ENCODE measurements around the gene SPOP. TPM values are rescaled to one million over a fixed set of nuclear protein-coding genes. Genes with fewer than 3 reads are reported as not detected.

Gene SPOP
- total RNA-seq, 4 donors from 2014 or later, result 18.1 to 67.5 (median 36.5) TPM

- no peaks in the 10 kb centered on the region for H3K27me3 ChIP-seq
- 31 to 38% methylated on average over 1 of the region's 1 CpG for WGBS, 2 donors
- intact Hi-C loops (cut with DNase I), result loop anchor here (10.0 kb wide), 1 partner anchor 62 kb away; the partner anchor contains the start of gene SPOP
- no peaks in the 10 kb centered on the region for H3K9me3 ChIP-seq
- no peak for DNase-seq
- no peak overlapping the region for H3K27ac ChIP-seq
- H3K4me3 ChIP-seq, result no peak overlapping the region
- H3K36me3 ChIP-seq, result peaks cover 10 to 88% (median 17%) of the 10 kb centered on the region in 3 donors
- peaks cover 0 to 48% (median 24%) of the 10 kb centered on the region in 3 donors for H3K4me1 ChIP-seq
- TF ChIP-seq POLR2A (IDR thresholded peaks at IDR 0.05), result no peak
- TF ChIP-seq CTCF (IDR thresholded peaks at IDR 0.05), result no peak
Measured at GRCh38 chr17:49612726-49613125, 65.2 kb downstream of the SPOP start.

GRCh38 chr17:49610883-49611584 lies 66.9 kb downstream of the SPOP start:
- H3K9me3 ChIP-seq, result no peaks in the 10 kb centered on the region
- H3K27me3 ChIP-seq, result no peaks in the 10 kb centered on the region
- peaks cover 0 to 31% (median 7%) of the 10 kb centered on the region in 3 donors for H3K4me1 ChIP-seq
- 55 to 64% methylated on average over 5 of the region's 5 CpGs for WGBS, 2 donors
- intact Hi-C loops (cut with DNase I), result loop anchor here (10.0 kb wide), 1 partner anchor 64 kb away; the partner anchor contains the start of gene SPOP
- H3K27ac ChIP-seq, result peak overlapping the region in 2 of 4 donors; percentile 37 to 44
- no peak for DNase-seq
- H3K4me3 ChIP-seq, result no peak overlapping the region
- peaks cover 10 to 88% (median 24%) of the 10 kb centered on the region in 3 donors for H3K36me3 ChIP-seq
- TF ChIP-seq CTCF (IDR thresholded peaks at IDR 0.05), result no peak
- TF ChIP-seq POLR2A (IDR thresholded peaks at IDR 0.05), result no peak

- no peak for TF ChIP-seq POLR2A (IDR thresholded peaks at IDR 0.05)
- TF ChIP-seq CTCF (IDR thresholded peaks at IDR 0.05), result no peak
- H3K27me3 ChIP-seq, result no peaks in the 10 kb centered on the region
- DNase-seq, result no peak
- peaks cover 0 to 18% (median 3%) of the 10 kb centered on the region in 3 donors for H3K4me1 ChIP-seq
- no peak overlapping the region for H3K4me3 ChIP-seq
- 89 to 93% methylated on average over 5 to 7 of the region's 7 CpGs for WGBS, 2 donors
- intact Hi-C loops (cut with DNase I), result no loop called here
- peak overlapping the region in 1 of 4 donors; percentile 49 for H3K27ac ChIP-seq
- peaks cover 10 to 100% (median 31%) of the 10 kb centered on the region in 3 donors for H3K36me3 ChIP-seq
- H3K9me3 ChIP-seq, result no peaks in the 10 kb centered on the region
Measured at GRCh38 chr17:49604314-49604869, 73.5 kb downstream of the SPOP start.

GRCh38 chr17:49603720-49604119 lies 74.2 kb downstream of the SPOP start:
- intact Hi-C loops (cut with DNase I), result no loop called here
- H3K27ac ChIP-seq, result peak overlapping the region in 1 of 4 donors; percentile 31
- no peak for DNase-seq
- TF ChIP-seq POLR2A (IDR thresholded peaks at IDR 0.05), result no peak
- peak in 1 of 6 experiments; percentile 21 for TF ChIP-seq CTCF (IDR thresholded peaks at IDR 0.05)
- H3K4me3 ChIP-seq, result no peak overlapping the region
- no peaks in the 10 kb centered on the region for H3K27me3 ChIP-seq
- H3K4me1 ChIP-seq, result peaks cover 0 to 21% (median 3%) of the 10 kb centered on the region in 3 donors
- 69 to 80% methylated on average over 2 of the region's 2 CpGs for WGBS, 2 donors
- no peaks in the 10 kb centered on the region for H3K9me3 ChIP-seq
- H3K36me3 ChIP-seq, result peaks cover 10 to 100% (median 25%) of the 10 kb centered on the region in 3 donors

- Histone ChIP-seq H3K27ac (peak overlapping the region in 1 of 4 donors; percentile 31), H3K36me3 (peaks cover 10 to 100% (median 25%) of the 10 kb centered on the region in 3 donors), H3K4me3 (no peak overlapping the region), H3K9me3 (no peaks in the 10 kb centered on the region), H3K4me1 (peaks cover 0 to 26% (median 3%) of the 10 kb centered on the region in 3 donors), H3K27me3 (no peaks in the 10 kb centered on the region)
- no peak for TF ChIP-seq POLR2A (IDR thresholded peaks at IDR 0.05)
- no peak for TF ChIP-seq CTCF (IDR thresholded peaks at IDR 0.05)
- 54 to 58% methylated on average over 3 of the region's 3 CpGs for WGBS, 2 donors
- intact Hi-C loops (cut with DNase I), result no loop called here
- DNase-seq, result no peak
Measured at GRCh38 chr17:49603238-49603637, 74.7 kb downstream of the SPOP start.
